Measurements from ENCODE around the gene PRDM10.

DNA sequence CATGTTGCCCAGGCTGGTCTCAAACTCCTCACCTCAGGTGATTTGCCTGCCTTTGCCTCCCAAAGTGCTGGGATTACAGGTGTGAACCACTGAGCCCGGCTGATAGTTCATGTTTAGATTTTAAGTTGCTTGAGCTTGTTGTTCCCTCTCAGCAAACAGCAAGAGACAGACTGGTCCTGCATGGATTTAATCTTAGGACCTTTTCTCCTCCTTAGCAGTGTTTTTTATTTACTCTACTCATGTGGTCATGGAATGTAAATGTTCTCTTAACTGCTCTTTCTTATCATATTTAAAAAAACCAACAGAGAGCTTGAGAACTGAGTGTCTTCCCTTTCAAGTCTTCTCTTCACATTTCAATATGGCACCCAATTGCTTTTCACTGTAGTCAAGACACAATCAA is 22.7 kb upstream of the PRDM10 start:
- TF ChIP-seq, protein P1, sequence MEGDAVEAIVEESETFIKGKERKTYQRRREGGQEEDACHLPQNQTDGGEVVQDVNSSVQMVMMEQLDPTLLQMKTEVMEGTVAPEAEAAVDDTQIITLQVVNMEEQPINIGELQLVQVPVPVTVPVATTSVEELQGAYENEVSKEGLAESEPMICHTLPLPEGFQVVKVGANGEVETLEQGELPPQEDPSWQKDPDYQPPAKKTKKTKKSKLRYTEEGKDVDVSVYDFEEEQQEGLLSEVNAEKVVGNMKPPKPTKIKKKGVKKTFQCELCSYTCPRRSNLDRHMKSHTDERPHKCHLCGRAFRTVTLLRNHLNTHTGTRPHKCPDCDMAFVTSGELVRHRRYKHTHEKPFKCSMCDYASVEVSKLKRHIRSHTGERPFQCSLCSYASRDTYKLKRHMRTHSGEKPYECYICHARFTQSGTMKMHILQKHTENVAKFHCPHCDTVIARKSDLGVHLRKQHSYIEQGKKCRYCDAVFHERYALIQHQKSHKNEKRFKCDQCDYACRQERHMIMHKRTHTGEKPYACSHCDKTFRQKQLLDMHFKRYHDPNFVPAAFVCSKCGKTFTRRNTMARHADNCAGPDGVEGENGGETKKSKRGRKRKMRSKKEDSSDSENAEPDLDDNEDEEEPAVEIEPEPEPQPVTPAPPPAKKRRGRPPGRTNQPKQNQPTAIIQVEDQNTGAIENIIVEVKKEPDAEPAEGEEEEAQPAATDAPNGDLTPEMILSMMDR (IDR thresholded peaks at IDR 0.05), result no peak
- TF ChIP-seq EP300 (IDR thresholded peaks at IDR 0.05; ENCODE audit: low read depth), result no peak
